Left renal pelvis (tissue), 4 donors: ENCODE measurements around the gene KRIT1. TPM values are rescaled to one million over a fixed set of nuclear protein-coding genes. Genes with fewer than 3 reads are reported as not detected.
"Not testable (repeated sequence)": the region's sequence is repeated elsewhere in the genome, so short reads cannot be mapped to it uniquely, and the experiment has no call there.

Experiments used
- DNase-seq, 4 donors: peaks; one replicate each; pipeline ENCODE4 v3.0.0-alpha.2; 2013; ENCODE audit warnings: low read depth in 4 of 4, low spot score in 3 of 4
- polyA plus RNA-seq, 4 donors: library from polyadenylated mRNA; unstranded; fragments of 120-200 nt; gene quantifications; one replicate each; pipeline ENCODE4 v1.2.1, GENCODE V29; 2013; ENCODE audit not compliant: insufficient read length in 4 of 4

KRIT1 gene
- polyA plus RNA-seq, 4 donors: 41.9 to 57.2 (median 44.3) TPM

GRCh38 chr7:92251181-92251580 lies 5.5 kb upstream of the KRIT1 start:
- DNase-seq: no peak

GRCh38 chr7:92250603-92251002 lies 4.9 kb upstream of the KRIT1 start:
- DNase-seq: no peak

GRCh38 chr7:92246360-92247101 lies 817 bp upstream of the KRIT1 start:
- peak; percentile 26 to 29 (median 28) for DNase-seq

GRCh38 chr7:92244808-92245486 lies 767 bp downstream of the KRIT1 start:
- peak in 1 of 4 donors; percentile 6 for DNase-seq

- no peak for DNase-seq
Observed at GRCh38 chr7:92242972-92243371, 2.7 kb downstream of the KRIT1 start.

- DNase-seq: no peak
Observed at GRCh38 chr7:92230547-92230946, 15.2 kb downstream of the KRIT1 start.

GRCh38 chr7:92228742-92229141 lies 17.0 kb downstream of the KRIT1 start:
- no peak for DNase-seq

GRCh38 chr7:92228100-92228499 lies 17.6 kb downstream of the KRIT1 start:
- DNase-seq: no peak

GRCh38 chr7:92226981-92227380 lies 18.7 kb downstream of the KRIT1 start:
- no peak for DNase-seq

GRCh38 chr7:92221766-92222165 lies 23.9 kb downstream of the KRIT1 start:
- no peak for DNase-seq

GRCh38 chr7:92206672-92207071 lies 39.0 kb downstream of the KRIT1 start:
- DNase-seq: no peak

- no peak for DNase-seq
Observed at GRCh38 chr7:92205987-92206386, 39.7 kb downstream of the KRIT1 start.

- no peak for DNase-seq
Observed at GRCh38 chr7:92200791-92201190, 44.9 kb downstream of the KRIT1 start.

- no peak for DNase-seq
Observed at GRCh38 chr7:92192326-92192725, 53.4 kb downstream of the KRIT1 start.

GRCh38 chr7:92189246-92189645 lies 56.5 kb downstream of the KRIT1 start:
- DNase-seq: not testable (repeated sequence)

GRCh38 chr7:92184294-92184693 lies 61.4 kb downstream of the KRIT1 start:
- not testable (repeated sequence) for DNase-seq

- DNase-seq: peak; percentile 57 to 73 (median 66)
Observed at GRCh38 chr7:92178928-92179924, 66.5 kb downstream of the KRIT1 start, which contains the start of gene LRRD1. LRRD1 (minus strand) TSS chr7:92179142; CDS start chr7:92165202, 13,940 bp downstream.

- DNase-seq: no peak
Observed at GRCh38 chr7:92177362-92177761, 68.4 kb downstream of the KRIT1 start.

- DNase-seq: not testable (repeated sequence)
Observed at GRCh38 chr7:92169529-92169928, 76.2 kb downstream of the KRIT1 start.

GRCh38 chr7:92161271-92161670 lies 84.4 kb downstream of the KRIT1 start:
- no peak for DNase-seq
